22Rv1 (cell line): Measurements from ENCODE around the gene ZNF227.

Source experiments
- ZFX ChIP-seq: fragments of 450-650 bp; IDR thresholded peaks from 2 replicates; pipeline ENCODE4 v1.6.1; 2017; ENCODE audit warnings: antibody characterized with exemption, borderline replicate concordance
- TF ChIP-seq, protein P1 (sequence below): fragments of 450-650 bp; IDR thresholded peaks from 2 replicates; pipeline ENCODE4 v1.5.1; 2017; ENCODE audit warnings: mild to moderate bottlenecking

DNA sequence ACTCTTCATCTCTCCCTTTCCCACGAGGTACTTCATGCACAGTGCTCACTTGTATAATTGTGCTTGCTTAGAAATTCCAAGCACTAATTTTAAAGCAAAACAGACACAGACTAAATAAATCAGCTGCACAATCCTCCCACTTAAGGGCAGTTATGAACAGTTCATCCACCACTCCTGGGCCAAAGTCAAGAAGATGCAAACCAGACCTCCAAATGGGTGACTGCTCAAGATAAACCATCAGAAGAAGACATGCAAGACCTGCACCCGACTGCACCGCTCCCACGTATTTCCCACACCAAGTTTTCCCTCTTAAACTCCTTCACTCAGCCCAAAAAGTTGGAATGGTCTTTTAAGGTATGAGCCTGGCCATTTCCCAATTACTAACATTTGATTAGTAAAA is 72.6 kb downstream of the ZNF227 start:
- TF ChIP-seq, protein P1, sequence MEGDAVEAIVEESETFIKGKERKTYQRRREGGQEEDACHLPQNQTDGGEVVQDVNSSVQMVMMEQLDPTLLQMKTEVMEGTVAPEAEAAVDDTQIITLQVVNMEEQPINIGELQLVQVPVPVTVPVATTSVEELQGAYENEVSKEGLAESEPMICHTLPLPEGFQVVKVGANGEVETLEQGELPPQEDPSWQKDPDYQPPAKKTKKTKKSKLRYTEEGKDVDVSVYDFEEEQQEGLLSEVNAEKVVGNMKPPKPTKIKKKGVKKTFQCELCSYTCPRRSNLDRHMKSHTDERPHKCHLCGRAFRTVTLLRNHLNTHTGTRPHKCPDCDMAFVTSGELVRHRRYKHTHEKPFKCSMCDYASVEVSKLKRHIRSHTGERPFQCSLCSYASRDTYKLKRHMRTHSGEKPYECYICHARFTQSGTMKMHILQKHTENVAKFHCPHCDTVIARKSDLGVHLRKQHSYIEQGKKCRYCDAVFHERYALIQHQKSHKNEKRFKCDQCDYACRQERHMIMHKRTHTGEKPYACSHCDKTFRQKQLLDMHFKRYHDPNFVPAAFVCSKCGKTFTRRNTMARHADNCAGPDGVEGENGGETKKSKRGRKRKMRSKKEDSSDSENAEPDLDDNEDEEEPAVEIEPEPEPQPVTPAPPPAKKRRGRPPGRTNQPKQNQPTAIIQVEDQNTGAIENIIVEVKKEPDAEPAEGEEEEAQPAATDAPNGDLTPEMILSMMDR, result no peak
- TF ChIP-seq ZFX, result no peak
